H1 (cell line): ENCODE data around the gene HTR3D. TPM values are rescaled to one million over a fixed set of nuclear protein-coding genes. Genes with fewer than 3 reads are reported as not detected.

ENCODE experiments used
- CHD7 ChIP-seq: fragments of 300-600 bp; sonication (generic); IDR thresholded peaks from 2 replicates; pipeline ENCODE4 v1.7.1; 2012; ENCODE audit warnings: low read length, moderate library complexity, mild to moderate bottlenecking, inconsistent platforms; ENCODE audit not compliant: insufficient replicate concordance
- HDAC6 ChIP-seq: IDR thresholded peaks from one replicate; pipeline ENCODE4 v1.7.1; 2012; ENCODE audit warnings: low read depth, mild to moderate bottlenecking, inconsistent platforms, low read length, moderate library complexity
- POLR2AphosphoS5 ChIP-seq: IDR thresholded peaks from 2 replicates; pipeline ENCODE4 v1.6.1; 2011; ENCODE audit warnings: low read depth, low read length
- RXRA ChIP-seq: IDR thresholded peaks from 2 replicates; pipeline ENCODE4 v1.6.1; 2011; ENCODE audit warnings: low read depth, mild to moderate bottlenecking, low read length, moderate library complexity; ENCODE audit not compliant: insufficient read depth
- polyA plus RNA-seq, 7 experiments: library from polyadenylated mRNA; depleted of rRNA in 3 of 7; stranded (reverse) in 5 of 7; unstranded in 2 of 7; fragments of >200 nt in 5 of 7; fragments of 200-250 nt in 2 of 7; gene quantifications; 1 replicate in 5 of 7; 2 replicates in 1 of 7; 4 replicates in 1 of 7; pipeline versions ENCODE4 v1.2.1 to v1.2.3, GENCODE V29; 2011 to 2013; ENCODE audit warnings: missing spikeins in 2 of 7, mixed read lengths in 2 of 7
- total RNA-seq: library from RNA; stranded (reverse); fragmentation: NEBNext Ultra II Directional; extraction: Animal tissue kit (Norgen Biotek cat#: 25700); gene quantifications from 2 replicates; pipeline ENCODE4 v1.2.1, GENCODE V29; 2021

The HTR3D gene
- total and polyA plus RNA-seq, 2 of the 8 experiments (the other 6 are each of a cell fraction or from before 2014, with no cell fraction given), result not detected

DNA sequence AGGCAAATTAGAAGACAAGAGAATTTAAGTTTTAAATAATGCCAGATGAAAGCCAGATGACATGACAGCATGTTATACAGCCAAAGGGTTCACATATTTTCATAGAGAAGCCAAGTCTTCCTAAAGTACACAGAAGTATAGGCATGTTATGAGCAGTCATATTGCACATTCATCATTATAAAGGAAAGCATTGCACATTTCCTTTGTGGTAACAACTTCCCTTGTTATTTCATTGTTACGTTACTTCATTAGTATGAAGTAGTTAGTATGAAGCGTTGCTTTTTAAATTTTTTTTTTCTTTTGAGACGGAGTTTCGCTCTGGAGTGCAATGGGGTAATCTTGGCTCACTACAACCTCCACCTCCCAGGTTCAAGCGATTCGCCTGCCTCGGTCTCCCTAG lies 9.2 kb upstream of the HTR3D start (continued):
- TF ChIP-seq CHD7 (no peak), RXRA (no peak), POLR2AphosphoS5 (no peak), HDAC6 (no peak)
